Gastroesophageal sphincter (tissue), 3 donors: ENCODE measurements around the gene PTPRD.

Experiments used
- EP300 ChIP-seq: sonication (generic); formaldehyde crosslinking; IDR thresholded peaks from one replicate; pipeline ENCODE4 v1.6.1; 2017; ENCODE audit warnings: antibody characterized with exemption, mild to moderate bottlenecking
- POLR2AphosphoS5 ChIP-seq: sonication (generic); formaldehyde crosslinking; IDR thresholded peaks from one replicate; pipeline ENCODE4 v1.6.1; 2017; ENCODE audit warnings: antibody characterized with exemption
- TF ChIP-seq, protein P1 (sequence below), 4 experiments: fragments of 200-600 bp in 2 of 4; fragments of 450-650 bp in 2 of 4; sonication (generic) in 1 of 4; IDR thresholded peaks; one replicate each; pipeline ENCODE4 v1.5.1; 2017 to 2019; ENCODE audit warnings: antibody characterized with exemption in 4 of 4, mild to moderate bottlenecking in 2 of 4, moderate library complexity in 2 of 4

GRCh38 chr9:8649807-8650206 lies 1963.0 kb downstream of the PTPRD start:
- TF ChIP-seq, protein P1, sequence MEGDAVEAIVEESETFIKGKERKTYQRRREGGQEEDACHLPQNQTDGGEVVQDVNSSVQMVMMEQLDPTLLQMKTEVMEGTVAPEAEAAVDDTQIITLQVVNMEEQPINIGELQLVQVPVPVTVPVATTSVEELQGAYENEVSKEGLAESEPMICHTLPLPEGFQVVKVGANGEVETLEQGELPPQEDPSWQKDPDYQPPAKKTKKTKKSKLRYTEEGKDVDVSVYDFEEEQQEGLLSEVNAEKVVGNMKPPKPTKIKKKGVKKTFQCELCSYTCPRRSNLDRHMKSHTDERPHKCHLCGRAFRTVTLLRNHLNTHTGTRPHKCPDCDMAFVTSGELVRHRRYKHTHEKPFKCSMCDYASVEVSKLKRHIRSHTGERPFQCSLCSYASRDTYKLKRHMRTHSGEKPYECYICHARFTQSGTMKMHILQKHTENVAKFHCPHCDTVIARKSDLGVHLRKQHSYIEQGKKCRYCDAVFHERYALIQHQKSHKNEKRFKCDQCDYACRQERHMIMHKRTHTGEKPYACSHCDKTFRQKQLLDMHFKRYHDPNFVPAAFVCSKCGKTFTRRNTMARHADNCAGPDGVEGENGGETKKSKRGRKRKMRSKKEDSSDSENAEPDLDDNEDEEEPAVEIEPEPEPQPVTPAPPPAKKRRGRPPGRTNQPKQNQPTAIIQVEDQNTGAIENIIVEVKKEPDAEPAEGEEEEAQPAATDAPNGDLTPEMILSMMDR (IDR thresholded peaks at IDR 0.05): no peak
- no peak for TF ChIP-seq POLR2AphosphoS5
- no peak for TF ChIP-seq EP300
